Type B pancreatic cell (in vitro differentiated cells): ENCODE data around the gene MTLN. TPM values are rescaled to one million over a fixed set of nuclear protein-coding genes. Genes with fewer than 3 reads are reported as not detected.

Source experiments
- DNase-seq: peaks from one replicate; pipeline ENCODE4 v3.0.0; 2021; ENCODE audit warnings: mixed read lengths; ENCODE audit not compliant: unreplicated experiment; ENCODE audit errors: extremely low spot score
- H3K27ac Mint-ChIP-seq: 2 replicates; pipeline ENCODE4 v1.8.0; 2021; ENCODE audit warnings: mild to moderate bottlenecking, mixed read lengths
- H3K27me3 Mint-ChIP-seq: 2 replicates; pipeline ENCODE4 v1.8.0; 2021; ENCODE audit warnings: mixed read lengths
- H3K36me3 Mint-ChIP-seq: 2 replicates; pipeline ENCODE4 v1.8.0; 2021; ENCODE audit warnings: mixed read lengths
- H3K4me1 Mint-ChIP-seq: one replicate; pipeline ENCODE4 v1.8.0; 2021; ENCODE audit warnings: mixed read lengths; ENCODE audit not compliant: unreplicated experiment
- H3K4me3 Mint-ChIP-seq: 2 replicates; pipeline ENCODE4 v1.8.0; 2021; ENCODE audit warnings: mild to moderate bottlenecking, mixed read lengths
- H3K9me3 Mint-ChIP-seq: 2 replicates; pipeline ENCODE4 v1.8.0; 2021; ENCODE audit warnings: mixed read lengths
- CTCF ChIP-seq: fragments of 200-600 bp; sonication (generic); conservative IDR thresholded peaks from 2 replicates; pipeline ENCODE4 v1.5.0; 2021; ENCODE audit warnings: antibody characterized with exemption, mild to moderate bottlenecking
- total RNA-seq: library from RNA; stranded (reverse); gene quantifications from 2 replicates; pipeline ENCODE4 v1.2.1, GENCODE V29; 2021; ENCODE audit warnings: low replicate concordance

MTLN gene
- total RNA-seq, 1 donor from 2014 or later = 18.4 TPM

- no peaks in the 10 kb centered on the region for H3K4me1 Mint-ChIP-seq
- no peaks in the 10 kb centered on the region for H3K27me3 Mint-ChIP-seq
- H3K27ac Mint-ChIP-seq = no peak overlapping the region
- no peak for DNase-seq
- TF ChIP-seq CTCF = no peak
- no peaks in the 10 kb centered on the region for H3K36me3 Mint-ChIP-seq
- no peaks in the 10 kb centered on the region for H3K9me3 Mint-ChIP-seq
- H3K4me3 Mint-ChIP-seq = no peak overlapping the region
Observed at GRCh38 chr2:110172506-110172905, 39.8 kb downstream of the MTLN start.

- DNase-seq = no peak
- no peaks in the 10 kb centered on the region for H3K9me3 Mint-ChIP-seq
- H3K27ac Mint-ChIP-seq = no peak overlapping the region
- no peak overlapping the region for H3K4me3 Mint-ChIP-seq
- H3K27me3 Mint-ChIP-seq = no peaks in the 10 kb centered on the region
- H3K4me1 Mint-ChIP-seq = no peaks in the 10 kb centered on the region
- no peaks in the 10 kb centered on the region for H3K36me3 Mint-ChIP-seq
- no peak for TF ChIP-seq CTCF
Observed at GRCh38 chr2:110170102-110170501, 42.2 kb downstream of the MTLN start.

- DNase-seq = no peak
- no peak for TF ChIP-seq CTCF
- Mint-ChIP-seq H3K9me3 (no peaks in the 10 kb centered on the region), H3K27me3 (no peaks in the 10 kb centered on the region), H3K4me3 (no peak overlapping the region), H3K4me1 (no peaks in the 10 kb centered on the region), H3K36me3 (no peaks in the 10 kb centered on the region), H3K27ac (no peak overlapping the region)
Observed at GRCh38 chr2:110167326-110168000, 44.9 kb downstream of the MTLN start.

- Mint-ChIP-seq H3K36me3 (no peaks in the 10 kb centered on the region), H3K4me1 (no peaks in the 10 kb centered on the region), H3K27ac (no peak overlapping the region), H3K4me3 (no peak overlapping the region), H3K27me3 (no peaks in the 10 kb centered on the region), H3K9me3 (no peaks in the 10 kb centered on the region)
- no peak for DNase-seq
- no peak for TF ChIP-seq CTCF
Observed at GRCh38 chr2:110166266-110166665, 46.1 kb downstream of the MTLN start.

Other genes with a start within 250 kb of the MTLN start
- gene MALL, start 96.7 kb downstream of the MTLN start, total RNA-seq = 82.7 and 187 TPM in 2 replicates
- 2.9 and 8.2 TPM in 2 replicates for gene NPHP1, start 7.5 kb downstream of the MTLN start, total RNA-seq